ENCODE data around the gene POLR2E. TPM values are rescaled to one million over a fixed set of nuclear protein-coding genes. Genes with fewer than 3 reads are reported as not detected.

Gene POLR2E
- total RNA-seq, 1 experiment from 2014 or later, result 343 TPM

GRCh38 chr19:1090731-1091543 lies 4.2 kb downstream of the POLR2E start:
- intact Hi-C loops (cut with micrococcal nuclease; ENCODE audit: unreplicated experiment), result no loop called here
- H3K36me3 ChIP-seq (ENCODE audit: insufficient read depth, low read length, poor library complexity, severe bottlenecking), result peaks cover 52% of the 10 kb centered on the region
- H3K4me1 ChIP-seq (ENCODE audit: insufficient read depth, low read length, poor library complexity, severe bottlenecking), result peaks cover 13% of the 10 kb centered on the region
- ChIA-PET POLR2A (ENCODE audit: low non-redundant PET) (interaction anchor here (0.5 kb wide), 1 partner anchor 12 kb away, joined by 4 read pairs; no protein-coding TSS in a partner anchor), CTCF (no interaction called here)
- DNase-seq (ENCODE audit: low spot score), result no peak
- H3K27me3 ChIP-seq (replicated peaks; ENCODE audit: insufficient read depth, low read depth, low read length, poor library complexity), result no peaks in the 10 kb centered on the region
- no TSS peak for BruUV-seq (replicated peaks)
- TF ChIP-seq EZH2 (IDR thresholded peaks at IDR 0.05; ENCODE audit: borderline replicate concordance, low read depth, low read length, poor library complexity, severe bottlenecking) (no peak), CTCF (conservative IDR thresholded peaks at IDR 0.05; ENCODE audit: low read depth, low read length) (no peak)
- H3K9me3 ChIP-seq (ENCODE audit: low read depth, low read length, poor library complexity, severe bottlenecking), result no peaks in the 10 kb centered on the region
- no peak overlapping the region for H3K27ac ChIP-seq (ENCODE audit: low read depth, low read length, poor library complexity, severe bottlenecking)
- no peak overlapping the region for H3K4me3 ChIP-seq (ENCODE audit: low read depth, low read length, poor library complexity, severe bottlenecking)

- Histone ChIP-seq H3K36me3 (ENCODE audit: insufficient read depth, low read length, poor library complexity, severe bottlenecking) (peaks cover 52% of the 10 kb centered on the region), H3K9me3 (ENCODE audit: low read depth, low read length, poor library complexity, severe bottlenecking) (no peaks in the 10 kb centered on the region), H3K27ac (ENCODE audit: low read depth, low read length, poor library complexity, severe bottlenecking) (no peak overlapping the region), H3K27me3 (replicated peaks; ENCODE audit: insufficient read depth, low read depth, low read length, poor library complexity) (no peaks in the 10 kb centered on the region), H3K4me1 (ENCODE audit: insufficient read depth, low read length, poor library complexity, severe bottlenecking) (peaks cover 13% of the 10 kb centered on the region), H3K4me3 (ENCODE audit: low read depth, low read length, poor library complexity, severe bottlenecking) (no peak overlapping the region)
- BruUV-seq (replicated peaks), result no TSS peak
- TF ChIP-seq CTCF (conservative IDR thresholded peaks at IDR 0.05; ENCODE audit: low read depth, low read length) (no peak), EZH2 (IDR thresholded peaks at IDR 0.05; ENCODE audit: borderline replicate concordance, low read depth, low read length, poor library complexity, severe bottlenecking) (no peak)
- ChIA-PET POLR2A (ENCODE audit: low non-redundant PET) (no interaction called here), CTCF (interaction anchor here (0.7 kb wide), 1 partner anchor 352 kb away, joined by 3 read pairs; no protein-coding TSS in a partner anchor)
- DNase-seq (ENCODE audit: low spot score), result no peak
- intact Hi-C loops (cut with micrococcal nuclease; ENCODE audit: unreplicated experiment), result no loop called here
Observed at GRCh38 chr19:1089891-1090290, 5.3 kb downstream of the POLR2E start.

DNA sequence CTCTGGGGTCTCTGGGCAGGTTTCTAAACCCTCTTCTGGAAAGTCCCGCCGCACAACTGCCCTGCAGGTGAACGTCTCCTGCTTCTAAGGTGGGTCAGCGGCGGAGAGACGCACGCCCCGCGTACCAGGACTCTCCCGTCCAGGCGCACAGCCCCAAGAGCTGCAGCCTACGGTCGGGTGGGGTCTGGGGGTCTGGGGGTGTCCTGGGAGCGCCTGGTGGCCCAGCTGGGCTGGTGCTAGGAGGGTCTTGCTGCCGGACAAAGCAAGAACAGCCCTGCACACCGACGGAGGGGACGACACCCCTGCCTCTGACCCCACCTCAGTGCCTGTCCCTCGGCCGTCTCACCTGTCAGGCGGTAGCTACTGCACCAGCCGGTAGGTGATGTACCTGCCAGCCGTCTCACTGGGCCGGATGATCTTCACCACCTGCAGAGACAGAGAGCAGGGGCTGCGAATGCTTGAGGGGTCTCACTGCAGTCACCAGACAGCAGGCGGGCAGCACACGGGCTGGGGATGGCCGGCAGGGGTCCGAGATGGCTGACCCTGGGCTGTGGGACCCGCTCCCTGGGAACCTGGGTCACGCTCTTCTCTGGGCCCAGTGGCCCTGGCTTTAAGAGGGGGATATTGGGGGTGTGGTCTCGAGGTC lies 5.9 kb downstream of the POLR2E start:
- H3K4me3 ChIP-seq (ENCODE audit: low read depth, low read length, poor library complexity, severe bottlenecking), result no peak overlapping the region
- H3K36me3 ChIP-seq (ENCODE audit: insufficient read depth, low read length, poor library complexity, severe bottlenecking), result peaks cover 52% of the 10 kb centered on the region
- no peak overlapping the region for H3K27ac ChIP-seq (ENCODE audit: low read depth, low read length, poor library complexity, severe bottlenecking)
- no peaks in the 10 kb centered on the region for H3K27me3 ChIP-seq (replicated peaks; ENCODE audit: insufficient read depth, low read depth, low read length, poor library complexity)
- BruUV-seq (replicated peaks), result no TSS peak
- ChIA-PET POLR2A (ENCODE audit: low non-redundant PET) (no interaction called here), CTCF (interaction anchor here (0.7 kb wide), 1 partner anchor 352 kb away, joined by 3 read pairs; no protein-coding TSS in a partner anchor)
- no peak for DNase-seq (ENCODE audit: low spot score)
- H3K4me1 ChIP-seq (ENCODE audit: insufficient read depth, low read length, poor library complexity, severe bottlenecking), result peaks cover 10% of the 10 kb centered on the region
- no peak for TF ChIP-seq CTCF (conservative IDR thresholded peaks at IDR 0.05; ENCODE audit: low read depth, low read length)
- intact Hi-C loops (cut with micrococcal nuclease; ENCODE audit: unreplicated experiment), result no loop called here
- H3K9me3 ChIP-seq (ENCODE audit: low read depth, low read length, poor library complexity, severe bottlenecking), result no peaks in the 10 kb centered on the region

Data from A673 (cell line).